GM12801 (cell line): ENCODE measurements around the gene PRDX2.

ENCODE experiments used
- CTCF ChIP-seq: IDR thresholded peaks from one replicate; pipeline ENCODE4 v1.5.1; 2011; ENCODE audit warnings: control low read depth; ENCODE audit not compliant: insufficient read length; ENCODE audit errors: extremely low read depth

The PRDX2 gene

DNA sequence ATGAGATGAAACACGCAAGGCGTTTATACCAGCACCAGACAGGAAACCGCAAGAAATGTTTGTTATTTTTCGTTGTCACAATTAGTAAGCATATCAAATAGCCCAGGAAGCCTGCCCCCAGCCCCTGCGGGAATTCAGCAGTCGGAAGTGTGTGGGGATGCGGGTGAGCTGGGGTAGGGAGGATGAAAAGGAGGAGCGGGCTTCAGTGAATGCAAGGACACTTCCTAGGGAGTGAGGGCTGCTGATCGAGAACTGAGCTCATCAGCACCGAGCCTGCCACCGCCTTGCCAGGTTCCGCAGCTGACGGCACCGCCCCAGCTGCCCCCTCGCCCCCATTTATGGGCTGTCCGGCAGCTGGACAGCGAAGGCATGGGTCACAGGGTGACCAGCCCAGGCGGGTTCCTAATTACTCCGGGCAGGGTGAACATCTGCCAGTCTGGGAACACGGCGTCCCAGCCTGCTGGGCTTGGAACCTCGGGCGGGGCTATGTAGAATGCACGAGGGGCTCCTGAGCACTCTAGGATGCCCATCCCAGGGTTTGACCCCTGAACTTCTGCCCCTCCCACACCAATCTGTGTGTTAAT lies 51.6 kb downstream of the PRDX2 start:
- TF ChIP-seq CTCF, result no peak

GRCh38 chr19:12748489-12748888 lies 53.1 kb downstream of the PRDX2 start:
- no peak for TF ChIP-seq CTCF
